GM12801 (cell line): ENCODE data around the gene FNDC3B.

Experiments
- TF ChIP-seq, protein P1 (sequence below): IDR thresholded peaks from one replicate; pipeline ENCODE4 v1.5.1; 2011; ENCODE audit warnings: control low read depth; ENCODE audit not compliant: insufficient read length; ENCODE audit errors: extremely low read depth

FNDC3B gene

DNA sequence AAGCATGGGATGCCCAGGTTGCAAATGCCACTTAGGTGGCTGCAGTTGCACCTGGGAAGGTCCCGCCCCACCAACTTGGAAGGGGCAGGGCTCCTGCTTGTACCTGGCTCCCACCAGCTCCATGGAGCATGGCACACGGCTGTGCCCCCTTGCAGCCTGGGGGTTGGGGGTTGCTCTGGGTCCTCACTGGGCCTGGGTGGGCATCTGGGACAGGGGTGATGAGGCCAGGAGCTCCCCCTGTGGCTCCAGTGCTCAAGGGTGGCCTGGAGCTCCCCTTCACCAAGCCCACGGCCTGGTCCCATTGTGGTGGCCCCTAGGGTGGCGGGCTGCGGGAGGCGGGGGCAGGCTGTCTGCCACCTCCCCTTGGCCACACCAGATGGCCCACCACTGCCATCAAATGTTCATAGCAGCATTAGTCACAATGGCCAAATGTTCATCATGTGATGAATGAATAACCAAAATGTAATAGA is 372.1 kb downstream of the FNDC3B start:
- TF ChIP-seq, protein P1, sequence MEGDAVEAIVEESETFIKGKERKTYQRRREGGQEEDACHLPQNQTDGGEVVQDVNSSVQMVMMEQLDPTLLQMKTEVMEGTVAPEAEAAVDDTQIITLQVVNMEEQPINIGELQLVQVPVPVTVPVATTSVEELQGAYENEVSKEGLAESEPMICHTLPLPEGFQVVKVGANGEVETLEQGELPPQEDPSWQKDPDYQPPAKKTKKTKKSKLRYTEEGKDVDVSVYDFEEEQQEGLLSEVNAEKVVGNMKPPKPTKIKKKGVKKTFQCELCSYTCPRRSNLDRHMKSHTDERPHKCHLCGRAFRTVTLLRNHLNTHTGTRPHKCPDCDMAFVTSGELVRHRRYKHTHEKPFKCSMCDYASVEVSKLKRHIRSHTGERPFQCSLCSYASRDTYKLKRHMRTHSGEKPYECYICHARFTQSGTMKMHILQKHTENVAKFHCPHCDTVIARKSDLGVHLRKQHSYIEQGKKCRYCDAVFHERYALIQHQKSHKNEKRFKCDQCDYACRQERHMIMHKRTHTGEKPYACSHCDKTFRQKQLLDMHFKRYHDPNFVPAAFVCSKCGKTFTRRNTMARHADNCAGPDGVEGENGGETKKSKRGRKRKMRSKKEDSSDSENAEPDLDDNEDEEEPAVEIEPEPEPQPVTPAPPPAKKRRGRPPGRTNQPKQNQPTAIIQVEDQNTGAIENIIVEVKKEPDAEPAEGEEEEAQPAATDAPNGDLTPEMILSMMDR = no peak

DNA sequence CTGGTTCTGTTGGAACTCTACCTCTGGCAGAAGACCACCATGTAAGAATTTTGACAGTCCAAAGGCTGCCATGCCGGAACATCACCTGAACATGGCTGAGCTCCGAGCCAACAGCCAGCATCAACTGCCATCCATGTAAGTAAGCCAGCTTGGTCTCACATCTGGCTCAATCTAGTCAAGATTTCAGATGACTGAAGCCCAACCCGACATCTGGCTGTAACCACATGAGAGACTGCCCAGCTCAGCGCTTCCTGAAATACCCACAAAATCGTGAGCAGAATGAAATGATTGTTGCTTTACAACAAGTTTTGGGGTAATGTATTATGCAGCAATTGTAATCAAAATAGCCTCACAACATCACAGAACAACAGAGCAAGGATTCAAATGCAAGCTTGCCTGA is 375.9 kb downstream of the FNDC3B start:
- TF ChIP-seq, protein P1 = no peak

DNA sequence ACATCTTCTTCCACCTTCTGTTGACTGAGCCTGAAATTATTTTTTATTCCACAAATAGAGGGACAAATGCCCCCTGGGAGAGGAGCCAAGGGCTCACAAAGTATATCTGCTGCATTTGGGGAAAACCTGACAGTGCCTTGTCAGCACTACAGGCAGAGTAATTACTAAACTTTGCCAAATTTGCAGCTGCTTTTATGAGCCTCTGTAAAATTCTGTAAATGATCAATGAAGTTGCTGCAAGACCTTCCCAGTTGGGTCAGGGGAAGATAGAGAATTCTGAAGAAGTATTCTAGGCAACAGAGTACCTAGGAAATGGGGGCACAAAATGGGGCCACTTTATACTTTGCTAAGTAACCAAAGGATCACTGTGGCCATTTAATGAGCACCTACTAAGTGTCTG is 398.3 kb downstream of the FNDC3B start:
- TF ChIP-seq, protein P1 = no peak

DNA sequence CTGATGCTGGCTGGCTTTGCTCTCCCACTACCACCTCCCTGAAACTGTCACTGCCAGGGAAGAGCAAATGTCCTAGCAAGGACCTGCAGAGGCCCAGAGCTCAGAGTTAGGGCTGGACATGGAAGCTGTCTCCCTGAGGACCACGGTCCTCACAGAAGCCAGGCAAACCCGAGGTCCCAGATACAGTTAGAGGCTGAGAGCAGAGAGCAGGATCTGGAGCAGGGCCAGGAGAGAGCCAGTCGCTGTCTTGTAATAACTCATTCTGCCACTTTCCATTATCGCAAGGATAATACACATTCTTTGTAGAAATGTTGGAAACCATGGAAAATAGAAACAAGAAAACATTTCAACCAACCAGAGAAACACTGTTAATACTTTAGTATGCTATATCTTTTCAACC is 398.8 kb downstream of the FNDC3B start:
- TF ChIP-seq, protein P1 = no peak

DNA sequence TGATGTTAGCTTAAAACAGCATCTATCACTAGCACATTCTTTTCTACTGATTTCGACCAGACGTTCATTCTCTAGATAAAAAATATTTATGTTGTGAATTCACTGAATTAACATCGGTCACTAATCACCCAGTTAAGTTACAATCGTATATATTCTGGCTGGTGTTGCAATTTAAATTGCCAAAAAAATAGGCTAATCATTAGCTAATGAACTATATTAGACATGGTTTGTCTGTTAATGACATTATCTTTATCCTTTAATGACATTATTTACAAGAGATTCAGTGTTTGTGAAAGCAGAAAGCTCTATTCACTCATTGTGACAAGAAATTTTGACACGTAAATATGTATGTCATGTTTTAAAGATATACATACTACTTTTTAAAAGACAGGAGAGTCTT is 402.2 kb downstream of the FNDC3B start:
- TF ChIP-seq, protein P1 = no peak

DNA sequence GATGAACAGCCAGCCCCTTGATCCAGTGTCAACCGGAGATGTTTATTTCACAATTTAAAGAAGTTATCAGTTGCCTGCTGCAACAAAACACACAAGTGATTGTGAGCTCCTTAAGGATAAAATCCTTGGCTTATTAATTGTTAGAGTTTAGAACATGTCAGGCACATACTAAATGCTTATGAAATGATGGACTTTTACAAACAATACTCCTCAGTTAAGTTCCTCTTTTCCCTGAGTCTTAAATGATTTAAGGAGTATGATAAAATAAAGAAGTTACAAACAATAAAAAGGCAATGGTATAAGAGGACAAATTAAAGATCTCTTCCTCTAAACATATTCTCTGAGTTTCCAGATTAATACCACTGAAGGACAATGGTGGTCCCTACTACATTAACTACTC is 403.2 kb downstream of the FNDC3B start:
- TF ChIP-seq, protein P1 = no peak

DNA sequence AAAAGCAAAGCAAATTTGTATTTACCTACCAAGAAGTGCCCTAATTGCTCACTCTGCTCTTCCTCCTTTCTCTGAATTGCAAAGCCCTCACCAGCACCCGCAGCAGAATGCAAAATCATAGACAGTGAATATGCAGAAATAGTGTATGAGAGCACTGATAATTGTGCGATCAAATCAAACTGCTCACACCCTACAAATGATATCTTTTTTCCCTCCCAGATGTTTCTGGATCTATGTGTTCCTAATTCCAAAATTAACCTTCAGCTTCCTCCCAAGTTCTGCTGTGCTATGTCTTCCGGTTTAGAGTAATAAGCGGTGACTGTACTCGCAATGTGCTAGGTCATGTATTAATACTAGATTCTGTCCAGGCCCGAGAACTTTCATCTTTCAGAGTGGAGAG is 405.4 kb downstream of the FNDC3B start:
- TF ChIP-seq, protein P1 = no peak

DNA sequence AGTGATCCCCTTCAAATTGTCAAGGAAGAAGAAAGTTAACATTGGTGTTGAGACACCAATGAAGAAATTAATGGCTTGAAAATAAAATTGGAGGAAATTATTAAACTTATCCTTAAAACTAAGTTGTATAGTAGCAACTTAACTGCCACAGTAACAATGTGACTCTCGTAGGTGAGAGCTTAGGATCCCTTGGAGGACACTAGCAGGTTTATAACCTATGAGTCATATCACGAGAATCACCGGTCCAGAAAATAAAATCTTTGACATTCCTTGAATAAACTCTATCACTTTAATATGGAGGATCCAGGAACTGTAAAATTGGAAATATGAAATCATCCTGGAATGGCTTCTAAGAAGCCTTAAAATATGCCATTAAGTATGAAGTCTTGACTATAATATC is 406.8 kb downstream of the FNDC3B start:
- TF ChIP-seq, protein P1 = no peak
